Endothelial cell of umbilical vein (primary cell): ENCODE measurements around the gene NOTCH1.

Experiments
- EZH2 ChIP-seq: IDR thresholded peaks from 2 replicates; pipeline ENCODE4 v1.6.1; 2012; ENCODE audit warnings: borderline replicate concordance, low read depth, mild to moderate bottlenecking, moderate library complexity, low read length, inconsistent platforms; ENCODE audit not compliant: severe bottlenecking
- FOS ChIP-seq: IDR thresholded peaks from 2 replicates; pipeline ENCODE4 v1.6.1; 2011; ENCODE audit warnings: mild to moderate bottlenecking, low read length, moderate library complexity, borderline replicate concordance; ENCODE audit not compliant: insufficient read depth
- GATA2 ChIP-seq: IDR thresholded peaks from 2 replicates; pipeline ENCODE4 v1.7.0; 2011; ENCODE audit warnings: low read depth, mild to moderate bottlenecking, moderate library complexity, mixed read lengths, low read length; ENCODE audit not compliant: insufficient read length, insufficient read depth
- MYC ChIP-seq: IDR thresholded peaks from one replicate; pipeline ENCODE4 v1.6.1; 2011; ENCODE audit warnings: mild to moderate bottlenecking, low read depth, low read length
- POLR2A ChIP-seq: IDR thresholded peaks from 2 replicates; pipeline ENCODE4 v1.6.1; 2012; ENCODE audit warnings: low read depth, mild to moderate bottlenecking, control low read depth, low read length
- POLR2AphosphoS5 ChIP-seq: IDR thresholded peaks from 2 replicates; pipeline ENCODE4 v1.6.1; 2012; ENCODE audit warnings: low read depth, mild to moderate bottlenecking, control low read depth, low read length, moderate library complexity; ENCODE audit not compliant: insufficient read depth
- TF ChIP-seq, protein P1 (sequence below), 2 donors: IDR thresholded peaks; 1 replicate in 1 of 2; 2 replicates in 1 of 2; pipeline ENCODE4 v1.5.1; 2011; ENCODE audit warnings: low read length in 2 of 2, mild to moderate bottlenecking in 2 of 2, moderate library complexity in 2 of 2, control low read depth in 1 of 2, inconsistent platforms in 1 of 2, low read depth in 1 of 2; ENCODE audit not compliant: insufficient read depth in 1 of 2; ENCODE audit errors: extremely low read depth in 1 of 2

DNA sequence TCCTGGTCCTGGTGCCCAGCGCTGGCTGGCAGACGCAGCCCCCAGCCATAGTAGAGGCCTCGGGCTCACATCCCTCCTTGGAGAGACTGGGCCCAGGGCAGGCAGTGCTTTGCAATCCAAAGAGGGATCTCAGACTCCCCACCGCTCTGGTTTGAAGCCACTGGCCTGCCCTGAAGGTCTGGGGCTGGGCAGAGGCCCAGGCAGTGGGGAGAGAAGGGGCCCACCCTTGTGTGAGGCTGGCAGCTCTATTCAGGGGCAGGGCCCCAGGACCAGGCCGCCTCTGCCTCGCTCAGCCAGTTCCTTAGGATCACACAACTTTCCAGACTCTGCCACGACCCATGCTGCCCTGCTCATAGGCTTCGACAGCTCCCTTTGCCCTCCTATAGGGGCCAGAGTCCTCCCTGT, 52.3 kb downstream of the NOTCH1 start:
- TF ChIP-seq, protein P1, sequence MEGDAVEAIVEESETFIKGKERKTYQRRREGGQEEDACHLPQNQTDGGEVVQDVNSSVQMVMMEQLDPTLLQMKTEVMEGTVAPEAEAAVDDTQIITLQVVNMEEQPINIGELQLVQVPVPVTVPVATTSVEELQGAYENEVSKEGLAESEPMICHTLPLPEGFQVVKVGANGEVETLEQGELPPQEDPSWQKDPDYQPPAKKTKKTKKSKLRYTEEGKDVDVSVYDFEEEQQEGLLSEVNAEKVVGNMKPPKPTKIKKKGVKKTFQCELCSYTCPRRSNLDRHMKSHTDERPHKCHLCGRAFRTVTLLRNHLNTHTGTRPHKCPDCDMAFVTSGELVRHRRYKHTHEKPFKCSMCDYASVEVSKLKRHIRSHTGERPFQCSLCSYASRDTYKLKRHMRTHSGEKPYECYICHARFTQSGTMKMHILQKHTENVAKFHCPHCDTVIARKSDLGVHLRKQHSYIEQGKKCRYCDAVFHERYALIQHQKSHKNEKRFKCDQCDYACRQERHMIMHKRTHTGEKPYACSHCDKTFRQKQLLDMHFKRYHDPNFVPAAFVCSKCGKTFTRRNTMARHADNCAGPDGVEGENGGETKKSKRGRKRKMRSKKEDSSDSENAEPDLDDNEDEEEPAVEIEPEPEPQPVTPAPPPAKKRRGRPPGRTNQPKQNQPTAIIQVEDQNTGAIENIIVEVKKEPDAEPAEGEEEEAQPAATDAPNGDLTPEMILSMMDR (IDR thresholded peaks at IDR 0.05; ENCODE audit: extremely low read depth in 1 of 2, insufficient read depth in 1 of 2, low read depth in 1 of 2, low read length in 2 of 2): no peak
- TF ChIP-seq POLR2A: no peak
- no peak for TF ChIP-seq EZH2
- TF ChIP-seq GATA2: no peak
- no peak for TF ChIP-seq POLR2AphosphoS5
- no peak for TF ChIP-seq MYC
- TF ChIP-seq FOS: no peak
